B cell (primary cell): ENCODE measurements around the gene GABRD.

Experiments
- EZH2 ChIP-seq: IDR thresholded peaks from 2 replicates; pipeline ENCODE4 v1.6.1; 2012; ENCODE audit warnings: borderline replicate concordance, low read depth, mild to moderate bottlenecking, moderate library complexity, low read length; ENCODE audit not compliant: insufficient read depth, poor library complexity, severe bottlenecking
- TF ChIP-seq, protein P1 (sequence below): fragments of 200-600 bp; IDR thresholded peaks from one replicate; pipeline ENCODE4 v1.8.0; 2022; ENCODE audit warnings: antibody characterized with exemption, mild to moderate bottlenecking

- TF ChIP-seq EZH2, result no peak
- TF ChIP-seq, protein P1, sequence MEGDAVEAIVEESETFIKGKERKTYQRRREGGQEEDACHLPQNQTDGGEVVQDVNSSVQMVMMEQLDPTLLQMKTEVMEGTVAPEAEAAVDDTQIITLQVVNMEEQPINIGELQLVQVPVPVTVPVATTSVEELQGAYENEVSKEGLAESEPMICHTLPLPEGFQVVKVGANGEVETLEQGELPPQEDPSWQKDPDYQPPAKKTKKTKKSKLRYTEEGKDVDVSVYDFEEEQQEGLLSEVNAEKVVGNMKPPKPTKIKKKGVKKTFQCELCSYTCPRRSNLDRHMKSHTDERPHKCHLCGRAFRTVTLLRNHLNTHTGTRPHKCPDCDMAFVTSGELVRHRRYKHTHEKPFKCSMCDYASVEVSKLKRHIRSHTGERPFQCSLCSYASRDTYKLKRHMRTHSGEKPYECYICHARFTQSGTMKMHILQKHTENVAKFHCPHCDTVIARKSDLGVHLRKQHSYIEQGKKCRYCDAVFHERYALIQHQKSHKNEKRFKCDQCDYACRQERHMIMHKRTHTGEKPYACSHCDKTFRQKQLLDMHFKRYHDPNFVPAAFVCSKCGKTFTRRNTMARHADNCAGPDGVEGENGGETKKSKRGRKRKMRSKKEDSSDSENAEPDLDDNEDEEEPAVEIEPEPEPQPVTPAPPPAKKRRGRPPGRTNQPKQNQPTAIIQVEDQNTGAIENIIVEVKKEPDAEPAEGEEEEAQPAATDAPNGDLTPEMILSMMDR, result no peak
These were observed at the start of gene GABRD for GRCh38 chr1:2019172-2019543.
